ENCODE results near the gene SLC34A3. TPM values are rescaled to one million over a fixed set of nuclear protein-coding genes. Genes with fewer than 3 reads are reported as not detected.

Gene SLC34A3
- total and polyA plus RNA-seq, 12 donors, result not detected

GRCh38 chr9:137253717-137254623 lies 23.3 kb downstream of the SLC34A3 start:
- no peak for TF ChIP-seq CTCF (IDR thresholded peaks at IDR 0.05)

GRCh38 chr9:137254624-137255447 lies 24.1 kb downstream of the SLC34A3 start, which contains the start of gene NELFB:
Gene NELFB (plus strand): TSS chr9:137255327.
- Histone ChIP-seq H3K4me1 (peaks cover 15 to 42% (median 34%) of the 10 kb centered on the region in 9 donors), H3K9me3 (no peaks in the 10 kb centered on the region), H3K27me3 (no peaks in the 10 kb centered on the region), H3K27ac (peak within 1 kb of the TSS; percentile 68 to 94 (median 86)), H3K4me3 (peak within 1 kb of the TSS; percentile 85 to 100 (median 98)), H3K36me3 (peaks cover 0 to 39% (median 16%) of the 10 kb centered on the region in 9 donors)
- TF ChIP-seq CTCF (IDR thresholded peaks at IDR 0.05), result peak in 4 of 9 donors; percentile 17 to 37 (median 26)
- intact Hi-C loops (cut with DNase I), result no loop called here
- peak; percentile 93 to 97 for DNase-seq
- WGBS, 2 donors, result 1% methylated on average over 87 to 105 of the region's 105 CpGs
- peak; percentile 80 to 94 (median 90) for ATAC-seq

More at GRCh38 chr9:137253717-137254623, 23.3 kb downstream of the SLC34A3 start:
- no peaks in the 10 kb centered on the region for H3K27me3 ChIP-seq
- peak overlapping the region; percentile 60 to 100 (median 98) for H3K4me3 ChIP-seq
- intact Hi-C loops (cut with DNase I), result loop anchor here in 1 of 10 donors (1.0 kb wide), 1 partner anchor 12 kb away; no protein-coding TSS in a partner anchor
- WGBS, 2 donors, result 68 to 69% methylated on average over 21 of the region's 21 CpGs
- peaks cover 0 to 30% (median 10%) of the 10 kb centered on the region in 9 donors for H3K36me3 ChIP-seq
- H3K9me3 ChIP-seq, result no peaks in the 10 kb centered on the region
- H3K27ac ChIP-seq, result peak overlapping the region in 9 of 10 donors; percentile 75 to 94 (median 85)
- ATAC-seq, result peak in 1 of 8 donors; percentile 5
- DNase-seq, result no peak
- peaks cover 15 to 46% (median 35%) of the 10 kb centered on the region in 9 donors for H3K4me1 ChIP-seq

GRCh38 chr9:137255448-137256114 lies 24.9 kb downstream of the SLC34A3 start:
- intact Hi-C loops (cut with DNase I), result no loop called here
- peak overlapping the region; percentile 85 to 100 (median 98) for H3K4me3 ChIP-seq
- no peak for TF ChIP-seq CTCF (IDR thresholded peaks at IDR 0.05)
- H3K27ac ChIP-seq, result peak overlapping the region; percentile 68 to 94 (median 86)
- DNase-seq, result no peak
- peak in 7 of 8 donors; percentile 2 to 17 (median 14) for ATAC-seq
- no peaks in the 10 kb centered on the region for H3K27me3 ChIP-seq
- 3% methylated on average over 37 to 51 of the region's 51 CpGs for WGBS, 2 donors
- H3K36me3 ChIP-seq, result peaks cover 0 to 43% (median 16%) of the 10 kb centered on the region in 9 donors
- H3K4me1 ChIP-seq, result peaks cover 13 to 35% (median 26%) of the 10 kb centered on the region in 9 donors
- H3K9me3 ChIP-seq, result no peaks in the 10 kb centered on the region

Measured in heart right ventricle (tissue), 16 donors.